Measurements from ENCODE around the gene GRB14.

The GRB14 gene

DNA sequence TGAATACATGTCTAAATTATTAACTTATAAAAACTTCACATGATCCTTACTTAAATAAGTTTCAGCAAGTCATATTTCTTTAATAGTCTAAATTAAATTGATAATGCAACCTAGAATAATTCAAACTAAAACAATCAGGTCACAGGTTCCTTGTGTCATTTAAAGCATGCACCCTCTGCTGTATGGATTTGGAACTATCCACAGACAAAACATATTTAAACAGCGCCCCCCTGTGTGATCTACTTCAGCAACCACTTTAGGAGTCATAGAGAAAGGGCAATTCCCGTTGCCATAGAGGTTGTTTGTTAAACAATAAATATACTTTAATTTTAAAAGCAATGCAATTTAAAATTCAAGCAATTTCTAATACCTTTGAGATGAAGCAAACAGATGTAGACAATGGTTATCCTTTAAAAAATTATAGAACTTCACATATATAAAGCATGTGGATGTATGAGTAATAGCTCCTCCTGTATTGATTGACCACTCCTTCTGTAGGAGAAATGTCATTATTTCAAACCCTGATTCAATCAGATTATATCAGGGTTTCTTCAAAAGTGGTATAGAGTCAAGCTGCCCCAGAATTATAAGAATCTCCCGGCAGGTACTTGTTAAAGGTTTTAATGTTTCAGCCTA, 21.2 kb downstream of the GRB14 start:
- peak; percentile 43 for DNase-seq (ENCODE audit: extremely low read depth, low read depth)
- TF ChIP-seq, protein P1, sequence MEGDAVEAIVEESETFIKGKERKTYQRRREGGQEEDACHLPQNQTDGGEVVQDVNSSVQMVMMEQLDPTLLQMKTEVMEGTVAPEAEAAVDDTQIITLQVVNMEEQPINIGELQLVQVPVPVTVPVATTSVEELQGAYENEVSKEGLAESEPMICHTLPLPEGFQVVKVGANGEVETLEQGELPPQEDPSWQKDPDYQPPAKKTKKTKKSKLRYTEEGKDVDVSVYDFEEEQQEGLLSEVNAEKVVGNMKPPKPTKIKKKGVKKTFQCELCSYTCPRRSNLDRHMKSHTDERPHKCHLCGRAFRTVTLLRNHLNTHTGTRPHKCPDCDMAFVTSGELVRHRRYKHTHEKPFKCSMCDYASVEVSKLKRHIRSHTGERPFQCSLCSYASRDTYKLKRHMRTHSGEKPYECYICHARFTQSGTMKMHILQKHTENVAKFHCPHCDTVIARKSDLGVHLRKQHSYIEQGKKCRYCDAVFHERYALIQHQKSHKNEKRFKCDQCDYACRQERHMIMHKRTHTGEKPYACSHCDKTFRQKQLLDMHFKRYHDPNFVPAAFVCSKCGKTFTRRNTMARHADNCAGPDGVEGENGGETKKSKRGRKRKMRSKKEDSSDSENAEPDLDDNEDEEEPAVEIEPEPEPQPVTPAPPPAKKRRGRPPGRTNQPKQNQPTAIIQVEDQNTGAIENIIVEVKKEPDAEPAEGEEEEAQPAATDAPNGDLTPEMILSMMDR (IDR thresholded peaks at IDR 0.05; ENCODE audit: low read depth, low read length, missing control alignments): peak; percentile 79
- H3K4me3 ChIP-seq (replicated peaks; ENCODE audit: low read depth, low read length): no peak overlapping the region

DNA sequence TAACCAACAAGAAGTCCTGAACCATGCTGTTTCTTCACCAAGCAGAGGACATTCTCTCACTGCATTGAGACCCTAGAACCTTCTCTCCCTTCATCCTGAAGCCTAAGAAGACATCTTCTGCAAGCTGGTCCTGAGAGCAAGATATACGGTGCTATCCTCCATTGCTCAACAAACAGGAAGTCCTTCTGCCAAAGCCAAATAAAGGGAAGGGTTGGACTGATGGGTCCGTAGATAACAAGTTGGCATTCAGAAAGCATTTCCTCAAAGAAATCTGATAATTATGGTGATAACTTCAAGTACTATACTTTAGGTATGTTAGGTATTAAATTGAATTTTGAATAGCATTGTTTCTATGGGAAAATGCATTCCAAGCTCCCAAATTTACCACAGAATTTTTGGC, 23.3 kb downstream of the GRB14 start:
- TF ChIP-seq, protein P1 (IDR thresholded peaks at IDR 0.05; ENCODE audit: low read depth, low read length, missing control alignments): no peak
- DNase-seq (ENCODE audit: extremely low read depth, low read depth): no peak
- no peak overlapping the region for H3K4me3 ChIP-seq (replicated peaks; ENCODE audit: low read depth, low read length)

DNA sequence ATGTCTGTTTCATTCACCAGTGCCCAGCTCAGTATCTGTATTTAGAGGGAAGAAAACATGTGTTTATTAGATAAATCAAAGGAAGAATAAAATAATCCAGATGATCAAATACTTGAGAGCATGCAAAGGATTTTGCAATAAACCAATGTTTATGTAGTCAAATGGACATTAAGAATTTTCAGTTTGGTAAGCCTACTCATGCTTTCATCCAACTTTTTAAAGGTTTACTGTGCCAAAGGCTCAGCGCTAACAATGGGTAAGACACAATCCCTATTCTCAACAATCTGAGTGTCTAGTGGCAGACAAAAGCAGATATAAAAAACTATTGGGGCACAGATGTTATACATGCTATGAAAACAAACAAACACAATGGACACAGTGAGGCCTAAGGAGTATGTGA, 26.3 kb downstream of the GRB14 start:
- DNase-seq (ENCODE audit: extremely low read depth, low read depth): no peak
- TF ChIP-seq, protein P1 (IDR thresholded peaks at IDR 0.05; ENCODE audit: low read depth, low read length, missing control alignments): no peak
- H3K4me3 ChIP-seq (replicated peaks; ENCODE audit: low read depth, low read length): no peak overlapping the region

DNA sequence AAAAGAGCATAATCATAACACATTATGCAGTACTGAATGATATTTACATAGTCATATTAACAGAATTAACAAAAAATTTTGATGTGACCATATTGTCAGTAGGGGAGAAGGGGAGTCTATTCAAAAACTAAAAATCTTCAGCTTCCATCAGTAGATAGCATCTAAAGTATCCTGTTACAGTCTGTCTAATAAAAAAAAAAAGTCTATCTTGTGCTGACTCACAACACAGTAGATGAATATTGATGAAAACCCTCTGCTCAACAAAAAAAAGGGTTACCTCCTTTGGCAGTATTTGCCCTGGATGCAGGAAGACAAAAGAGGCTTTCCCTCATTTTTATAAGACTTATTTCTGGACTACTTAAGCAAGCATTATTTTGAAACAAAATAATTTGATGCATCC, 27.3 kb downstream of the GRB14 start:
- no peak for DNase-seq (ENCODE audit: extremely low read depth, low read depth)
- TF ChIP-seq, protein P1 (IDR thresholded peaks at IDR 0.05; ENCODE audit: low read depth, low read length, missing control alignments): no peak
- H3K4me3 ChIP-seq (replicated peaks; ENCODE audit: low read depth, low read length): no peak overlapping the region

DNA sequence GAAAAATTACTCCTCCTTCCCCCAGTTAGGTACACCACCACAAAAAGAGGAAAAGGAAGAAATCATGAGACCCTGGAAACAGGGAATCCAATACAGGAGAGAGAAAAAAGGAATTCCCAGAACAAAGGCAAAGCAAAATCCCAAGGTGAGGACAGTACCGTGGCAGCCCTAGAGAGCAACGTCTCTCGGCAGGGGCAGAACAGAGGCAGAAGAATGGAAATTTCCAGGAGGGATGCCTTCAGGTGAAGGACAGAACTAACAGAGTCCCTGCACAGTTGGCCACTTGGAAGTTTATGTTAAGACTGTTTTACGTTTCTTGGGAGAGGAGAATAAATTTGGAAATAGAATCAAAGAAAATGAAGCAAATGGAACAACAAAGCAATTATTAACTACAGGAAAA, 27.7 kb downstream of the GRB14 start:
- DNase-seq (ENCODE audit: extremely low read depth, low read depth): no peak
- H3K4me3 ChIP-seq (replicated peaks; ENCODE audit: low read depth, low read length): no peak overlapping the region
- TF ChIP-seq, protein P1 (IDR thresholded peaks at IDR 0.05; ENCODE audit: low read depth, low read length, missing control alignments): no peak

DNA sequence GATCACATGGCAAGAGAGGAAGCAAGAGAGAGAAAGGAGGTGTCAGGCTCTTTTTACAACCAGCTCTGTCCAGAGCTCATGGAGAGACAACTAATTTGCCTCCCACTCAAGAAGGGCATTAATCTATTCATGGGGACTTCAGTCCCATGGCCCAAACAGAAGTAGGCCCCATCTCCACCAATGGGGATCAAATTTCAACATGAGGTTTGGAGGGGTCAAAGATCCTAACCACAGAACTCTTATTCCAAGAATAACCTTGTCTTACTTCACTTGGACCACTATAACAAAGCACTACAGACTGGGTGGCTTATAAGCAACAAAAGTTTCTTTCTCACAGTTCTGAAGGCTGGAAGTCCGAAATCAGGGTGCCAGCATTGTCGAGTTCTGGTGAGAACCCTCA, 31.8 kb downstream of the GRB14 start:
- TF ChIP-seq, protein P1 (IDR thresholded peaks at IDR 0.05; ENCODE audit: low read depth, low read length, missing control alignments): no peak
- no peak overlapping the region for H3K4me3 ChIP-seq (replicated peaks; ENCODE audit: low read depth, low read length)
- peak; percentile 14 for DNase-seq (ENCODE audit: extremely low read depth, low read depth)

DNA sequence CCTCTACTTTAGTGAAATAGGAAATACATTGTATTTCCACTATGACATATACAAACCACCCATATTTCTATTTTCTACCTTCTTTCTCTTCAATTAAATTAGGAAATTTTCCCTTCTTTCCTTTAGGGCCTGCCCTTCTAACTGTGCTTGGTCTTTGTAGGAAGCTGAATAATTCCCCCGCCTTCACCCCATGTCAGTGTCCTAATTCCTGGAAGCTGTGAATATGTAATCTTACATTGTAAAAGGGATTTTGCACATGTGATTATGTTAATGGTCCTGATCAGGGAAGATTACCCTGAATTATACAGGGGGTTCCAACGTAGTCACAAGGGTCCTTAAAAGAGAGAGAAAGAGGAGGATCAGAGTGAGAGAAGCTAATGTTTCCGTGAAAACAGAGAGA, 40.2 kb downstream of the GRB14 start:
- no peak overlapping the region for H3K4me3 ChIP-seq (replicated peaks; ENCODE audit: low read depth, low read length)
- TF ChIP-seq, protein P1 (IDR thresholded peaks at IDR 0.05; ENCODE audit: low read depth, low read length, missing control alignments): no peak
- DNase-seq (ENCODE audit: extremely low read depth, low read depth): no peak
